PC-9 (cell line): ENCODE data around the gene HMX3.

ENCODE experiments used
- EZH2 ChIP-seq: fragments of 200-600 bp; sonication (generic); IDR thresholded peaks from 2 replicates; pipeline ENCODE4 v1.8.0; 2017; ENCODE audit warnings: antibody characterized with exemption, low read depth
- TF ChIP-seq, protein P1 (sequence below): fragments of 200-600 bp; sonication (generic); conservative IDR thresholded peaks from 2 replicates; pipeline ENCODE4 v1.6.1; 2017; ENCODE audit warnings: mixed run types, antibody characterized with exemption, mild to moderate bottlenecking, moderate library complexity

DNA sequence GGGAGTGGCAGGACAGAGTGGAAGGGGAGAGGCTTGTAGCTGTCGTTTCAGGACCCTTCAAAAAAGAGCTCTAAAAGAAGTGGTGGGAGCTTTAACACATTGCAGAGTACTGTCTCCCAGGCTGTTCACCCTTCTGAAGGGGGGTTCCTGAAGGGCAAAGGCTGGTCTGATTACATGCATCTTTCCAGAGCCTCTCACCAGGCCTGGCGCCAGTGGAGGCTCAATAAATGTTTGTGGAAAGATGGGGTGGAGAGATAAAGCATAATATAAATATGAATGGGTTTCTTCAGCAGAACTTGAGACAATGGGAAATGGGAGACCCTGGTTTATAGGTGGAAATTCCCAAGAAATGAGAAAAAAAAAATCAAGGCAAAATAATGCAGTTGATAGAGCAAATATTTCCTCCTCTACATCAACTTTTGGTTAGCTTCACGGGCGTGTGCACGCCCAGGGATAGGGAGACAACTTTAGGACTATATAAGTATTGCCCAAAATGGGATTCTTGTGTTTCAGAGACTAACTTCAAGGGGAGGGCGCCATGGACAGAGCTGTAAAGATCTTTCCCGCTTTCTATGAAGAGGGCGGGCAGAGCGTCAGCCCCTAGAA is 17.8 kb downstream of the HMX3 start:
- no peak for TF ChIP-seq EZH2
- TF ChIP-seq, protein P1, sequence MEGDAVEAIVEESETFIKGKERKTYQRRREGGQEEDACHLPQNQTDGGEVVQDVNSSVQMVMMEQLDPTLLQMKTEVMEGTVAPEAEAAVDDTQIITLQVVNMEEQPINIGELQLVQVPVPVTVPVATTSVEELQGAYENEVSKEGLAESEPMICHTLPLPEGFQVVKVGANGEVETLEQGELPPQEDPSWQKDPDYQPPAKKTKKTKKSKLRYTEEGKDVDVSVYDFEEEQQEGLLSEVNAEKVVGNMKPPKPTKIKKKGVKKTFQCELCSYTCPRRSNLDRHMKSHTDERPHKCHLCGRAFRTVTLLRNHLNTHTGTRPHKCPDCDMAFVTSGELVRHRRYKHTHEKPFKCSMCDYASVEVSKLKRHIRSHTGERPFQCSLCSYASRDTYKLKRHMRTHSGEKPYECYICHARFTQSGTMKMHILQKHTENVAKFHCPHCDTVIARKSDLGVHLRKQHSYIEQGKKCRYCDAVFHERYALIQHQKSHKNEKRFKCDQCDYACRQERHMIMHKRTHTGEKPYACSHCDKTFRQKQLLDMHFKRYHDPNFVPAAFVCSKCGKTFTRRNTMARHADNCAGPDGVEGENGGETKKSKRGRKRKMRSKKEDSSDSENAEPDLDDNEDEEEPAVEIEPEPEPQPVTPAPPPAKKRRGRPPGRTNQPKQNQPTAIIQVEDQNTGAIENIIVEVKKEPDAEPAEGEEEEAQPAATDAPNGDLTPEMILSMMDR, result no peak
